HG03280 (cell line): ENCODE results near the gene CTTNBP2NL.
"Not testable (repeated sequence)": the region's sequence is repeated elsewhere in the genome, so short reads cannot be mapped to it uniquely, and the experiment has no call there.

Source experiments
- ATAC-seq: cut with Tn5 transposase; IDR thresholded peaks from one replicate; pipeline ENCODE4 v1.9.1; 2021; ENCODE audit warnings: mild to moderate bottlenecking, moderate library complexity; ENCODE audit not compliant: unreplicated experiment

CTTNBP2NL gene

GRCh38 chr1:112418099-112418892, 22.3 kb downstream of the CTTNBP2NL start:
- ATAC-seq = no peak

- no peak for ATAC-seq
Observed at GRCh38 chr1:112423207-112423606, 27.2 kb downstream of the CTTNBP2NL start.

- ATAC-seq = not testable (repeated sequence)
Observed at GRCh38 chr1:112423666-112424065, 27.7 kb downstream of the CTTNBP2NL start.

GRCh38 chr1:112429749-112430148, 33.7 kb downstream of the CTTNBP2NL start:
- ATAC-seq = no peak

GRCh38 chr1:112431038-112431437, 35.0 kb downstream of the CTTNBP2NL start:
- no peak for ATAC-seq

- no peak for ATAC-seq
Observed at GRCh38 chr1:112435448-112435847, 39.4 kb downstream of the CTTNBP2NL start.

- ATAC-seq = no peak
Observed at GRCh38 chr1:112436384-112437156, 40.6 kb downstream of the CTTNBP2NL start.

GRCh38 chr1:112438156-112438555, 42.1 kb downstream of the CTTNBP2NL start:
- not testable (repeated sequence) for ATAC-seq

GRCh38 chr1:112439592-112439991, 43.6 kb downstream of the CTTNBP2NL start:
- no peak for ATAC-seq

- no peak for ATAC-seq
Observed at GRCh38 chr1:112440574-112440973, 44.6 kb downstream of the CTTNBP2NL start.

- ATAC-seq = no peak
Observed at GRCh38 chr1:112444269-112444668, 48.3 kb downstream of the CTTNBP2NL start.

- ATAC-seq = no peak
Observed at GRCh38 chr1:112445596-112445995, 49.6 kb downstream of the CTTNBP2NL start.

GRCh38 chr1:112446411-112446810, 50.4 kb downstream of the CTTNBP2NL start:
- ATAC-seq = no peak

GRCh38 chr1:112448904-112449629, 53.1 kb downstream of the CTTNBP2NL start:
- ATAC-seq = no peak

GRCh38 chr1:112449630-112449983, 53.6 kb downstream of the CTTNBP2NL start:
- no peak for ATAC-seq

- ATAC-seq = no peak
Observed at GRCh38 chr1:112450773-112451172, 54.8 kb downstream of the CTTNBP2NL start.

- ATAC-seq = not testable (repeated sequence)
Observed at GRCh38 chr1:112451301-112451700, 55.3 kb downstream of the CTTNBP2NL start.

- no peak for ATAC-seq
Observed at GRCh38 chr1:112453876-112454275, 57.9 kb downstream of the CTTNBP2NL start.

GRCh38 chr1:112454316-112454715, 58.3 kb downstream of the CTTNBP2NL start:
- ATAC-seq = no peak

- ATAC-seq = no peak
Observed at GRCh38 chr1:112457241-112457640, 61.2 kb downstream of the CTTNBP2NL start.

GRCh38 chr1:112457955-112458354, 61.9 kb downstream of the CTTNBP2NL start:
- ATAC-seq = no peak
